Uterus (tissue), 4 donors: ENCODE results near the gene SLC25A6. TPM values are rescaled to one million over a fixed set of nuclear protein-coding genes. Genes with fewer than 3 reads are reported as not detected.
A peak's percentile ranks its signal among the peaks of the same experiment; 100 is the strongest.

Experiments
- DNase-seq, 2 donors: peaks; one replicate each; pipeline ENCODE4 v3.0.0-alpha.2; 2019 to 2020
- H3K27ac ChIP-seq, 2 donors: fragments of 200-600 bp; sonication (generic); 1 replicate in 1 of 2; 2 replicates in 1 of 2; pipeline ENCODE4 v1.5.1; 2016 to 2018
- H3K27me3 ChIP-seq, 2 donors: fragments of 200-600 bp; sonication (generic); one replicate each; pipeline ENCODE4 v1.5.1; 2018 to 2019; ENCODE audit warnings: control low read depth in 1 of 2
- H3K36me3 ChIP-seq, 2 donors: fragments of 200-600 bp; sonication (generic); one replicate each; pipeline ENCODE4 v1.5.1; 2019; ENCODE audit warnings: control low read depth in 1 of 2
- H3K4me1 ChIP-seq, 2 donors: fragments of 200-600 bp; sonication (generic); one replicate each; pipeline ENCODE4 v1.5.1; 2018 to 2019; ENCODE audit warnings: control low read depth in 1 of 2
- H3K4me3 ChIP-seq, 2 donors: fragments of 200-600 bp; sonication (generic); 1 replicate in 1 of 2; 2 replicates in 1 of 2; pipeline ENCODE4 v1.5.1; 2018 to 2019; ENCODE audit warnings: mild to moderate bottlenecking in 1 of 2
- H3K9me3 ChIP-seq, 2 donors: fragments of 200-600 bp; sonication (generic); one replicate each; pipeline ENCODE4 v1.5.1; 2019; ENCODE audit warnings: control low read depth in 1 of 2
- CTCF ChIP-seq, 4 experiments: fragments of 200-600 bp in 2 of 4; fragments of 450-650 bp in 2 of 4; sonication (generic) in 2 of 4; IDR thresholded peaks; one replicate each; pipeline ENCODE4 v1.5.1; 2016 to 2019; ENCODE audit warnings: antibody characterized with exemption in 4 of 4, mild to moderate bottlenecking in 2 of 4, moderate library complexity in 1 of 4
- POLR2A ChIP-seq, 2 donors: fragments of 450-650 bp; IDR thresholded peaks; one replicate each; pipeline ENCODE4 v1.6.1; 2016; ENCODE audit warnings: antibody characterized with exemption in 2 of 2, mild to moderate bottlenecking in 1 of 2, moderate library complexity in 1 of 2
- intact Hi-C: fragments of 100-400 bp; cut with DNase I; formaldehyde crosslinking; loops from one replicate; pipeline ENCODE4 v1.15.1; 2023; ENCODE audit warnings: low total_unique reads
- total RNA-seq, 4 donors: library from RNA; depleted of rRNA in 3 of 4; stranded (reverse); fragments of >200 nt in 3 of 4; gene quantifications; one replicate each; pipeline versions ENCODE4 v1.1.0 to v1.2.4, GENCODE V29; 2014 to 2023
- donor health status: DM: yes; HTN: yes; CAD: no.

The SLC25A6 gene
- total RNA-seq: 100 to 1,000 TPM; 140 to 289 (median 207) TPM

DNA sequence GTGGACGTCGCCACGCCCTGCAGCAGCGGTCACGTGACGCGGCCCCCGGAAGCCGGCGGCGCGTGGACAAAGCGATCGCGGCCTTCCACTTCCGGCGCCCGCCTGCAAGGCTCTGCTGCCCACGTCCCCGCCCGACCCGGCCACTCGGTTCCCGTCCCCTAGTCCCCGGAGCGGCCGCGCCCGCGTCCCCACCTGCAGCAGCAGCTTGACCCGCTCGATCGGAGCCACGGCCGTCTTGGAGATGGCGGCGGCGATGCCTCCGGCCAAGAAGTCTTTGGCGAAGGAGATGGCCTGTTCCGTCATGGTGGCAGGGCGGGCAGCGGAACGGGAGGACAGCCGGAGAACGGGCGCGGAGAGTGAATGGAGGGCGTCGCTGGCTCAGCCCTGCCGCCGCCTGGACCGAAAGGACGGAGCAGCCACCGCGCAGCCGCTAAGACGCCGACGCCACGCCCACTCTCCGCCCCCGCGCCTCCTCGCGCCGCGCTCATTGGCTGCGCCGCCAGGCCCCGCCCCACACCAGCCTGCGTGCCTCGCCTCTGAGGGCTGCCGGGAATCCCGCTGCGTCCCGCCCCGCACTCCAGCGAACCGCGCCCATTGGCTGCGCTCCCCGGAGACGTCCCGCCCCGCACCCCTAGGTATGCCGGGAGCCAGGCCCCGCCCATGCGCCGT is at the start of gene SLC25A6:
TSS of gene SLC25A6 (minus strand) at position 407 of the 669 bp plus-strand sequence. CDS start at position 303, 104 bp downstream.
- Histone ChIP-seq H3K4me1 (peaks cover 0 to 11% of the 10 kb centered on the region in 2 donors), H3K36me3 (no peaks in the 10 kb centered on the region), H3K27ac (peak within 1 kb of the TSS; percentile 94 to 99), H3K27me3 (no peaks in the 10 kb centered on the region), H3K9me3 (no peaks in the 10 kb centered on the region), H3K4me3 (peak within 1 kb of the TSS; percentile 96 to 99)
- TF ChIP-seq CTCF (IDR thresholded peaks at IDR 0.05) (peak in 2 of 4 experiments; percentile 2 to 32), POLR2A (IDR thresholded peaks at IDR 0.05) (peak; percentile 57 to 92)
- intact Hi-C loops: loop anchor here (5.0 kb wide), 1 partner anchor 60 kb away; the partner anchor contains the start of gene ASMTL
- peak; percentile 98 to 100 for DNase-seq

DNA sequence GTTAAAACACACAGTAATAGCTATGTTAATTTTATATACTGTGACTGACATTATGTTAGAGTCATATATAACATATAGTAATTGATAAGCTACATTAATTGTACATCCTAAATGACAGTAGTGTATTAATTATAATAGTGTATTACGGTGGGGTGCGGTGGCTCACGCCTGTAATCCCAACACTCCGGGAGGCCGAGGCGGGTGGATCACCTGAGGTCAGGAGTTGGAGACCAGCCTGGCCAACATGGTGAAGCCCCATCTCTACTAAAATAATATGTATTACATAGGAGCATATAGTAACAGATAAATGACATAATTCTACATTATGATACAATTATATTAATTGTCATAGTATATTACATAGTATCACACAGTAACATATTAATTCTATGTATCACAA is 48.6 kb upstream of the SLC25A6 start:
- Histone ChIP-seq H3K4me3 (no peak overlapping the region), H3K9me3 (no peaks in the 10 kb centered on the region), H3K27ac (no peak overlapping the region), H3K4me1 (no peaks in the 10 kb centered on the region), H3K27me3 (no peaks in the 10 kb centered on the region), H3K36me3 (no peaks in the 10 kb centered on the region)
- TF ChIP-seq POLR2A (IDR thresholded peaks at IDR 0.05) (no peak), CTCF (IDR thresholded peaks at IDR 0.05) (no peak)
- intact Hi-C loops: no loop called here
- DNase-seq: no peak

DNA sequence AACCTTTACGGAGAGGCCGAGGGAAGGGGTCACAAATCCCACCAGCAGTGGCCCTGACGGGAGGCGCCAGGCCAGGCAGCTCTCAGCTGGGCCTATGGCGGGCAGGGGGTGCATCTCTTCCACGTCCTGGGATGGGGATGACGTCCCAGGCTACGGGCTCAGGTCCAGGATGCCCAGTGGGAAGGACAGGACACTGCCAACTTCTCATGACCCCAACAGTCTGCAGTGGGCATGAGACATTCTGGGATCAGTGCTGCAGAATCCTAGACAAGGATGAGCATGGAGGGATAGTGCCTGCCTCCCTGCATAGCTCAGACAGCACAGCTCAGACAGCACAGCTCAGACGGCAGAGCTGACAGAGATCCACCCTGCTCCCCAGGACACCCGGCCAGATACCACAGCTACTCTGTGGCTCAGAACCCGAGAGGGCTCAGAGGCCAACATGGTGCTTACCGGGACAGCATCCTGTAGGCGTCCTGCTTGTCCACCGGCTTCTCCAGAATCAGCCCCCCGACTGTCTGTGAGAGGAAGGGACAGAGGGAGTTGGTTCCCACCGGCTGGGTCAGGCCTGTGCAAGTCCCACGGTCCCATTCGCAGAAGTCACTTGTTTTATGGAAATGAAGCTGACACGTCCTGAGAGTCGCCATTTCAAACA is 43.5 kb upstream of the SLC25A6 start:
- no peaks in the 10 kb centered on the region for H3K36me3 ChIP-seq
- DNase-seq: no peak

GRCh38 chrX:1434871-1435240 is 42.9 kb upstream of the SLC25A6 start:
- Histone ChIP-seq H3K36me3 (no peaks in the 10 kb centered on the region), H3K27ac (no peak overlapping the region), H3K4me1 (no peaks in the 10 kb centered on the region), H3K4me3 (no peak overlapping the region), H3K9me3 (no peaks in the 10 kb centered on the region), H3K27me3 (no peaks in the 10 kb centered on the region)
- TF ChIP-seq POLR2A (IDR thresholded peaks at IDR 0.05) (no peak), CTCF (IDR thresholded peaks at IDR 0.05) (no peak)
- DNase-seq: no peak
- intact Hi-C loops: loop anchor here (5.0 kb wide), 1 partner anchor 38 kb away; no protein-coding TSS in a partner anchor

More for the DNA sequence above, 43.5 kb upstream of the SLC25A6 start:
- Histone ChIP-seq H3K4me3 (no peak overlapping the region), H3K4me1 (no peaks in the 10 kb centered on the region), H3K27me3 (no peaks in the 10 kb centered on the region), H3K9me3 (no peaks in the 10 kb centered on the region), H3K27ac (no peak overlapping the region)
- no peak for TF ChIP-seq CTCF (IDR thresholded peaks at IDR 0.05)
- no peak for TF ChIP-seq POLR2A (IDR thresholded peaks at IDR 0.05)
- intact Hi-C loops: loop anchor here (5.0 kb wide), 1 partner anchor 38 kb away; no protein-coding TSS in a partner anchor
